CD4-positive, alpha-beta T cell (primary cell): ENCODE results near the gene SCGB3A1. TPM values are rescaled to one million over a fixed set of nuclear protein-coding genes. Genes with fewer than 3 reads are reported as not detected.
A peak's percentile ranks its signal among the peaks of the same experiment; 100 is the strongest.

Experiments used
- ATAC-seq: fragments of 200-7000 bp; cut with Tn5 transposase; one replicate; pipeline ENCODE4 v1.10.0; 2022; ENCODE audit warnings: mild to moderate bottlenecking; ENCODE audit not compliant: poor library complexity
- CTCF ChIA-PET: fragments of 350-600 bp; sonication (Branson Sonifier 250); formaldehyde crosslinking; loops from one replicate; lab custom pipeline; 2021; ENCODE audit warnings: antibody characterized with exemption, inconsistent platforms; lab: Charles Lee
- POLR2A ChIA-PET: fragments of 350-600 bp; sonication (Branson Sonifier 250); formaldehyde crosslinking; loops from one replicate; lab custom pipeline; 2021; ENCODE audit warnings: antibody characterized with exemption, inconsistent platforms; lab: Charles Lee
- DNase-seq, 14 experiments: peaks; one replicate each; pipeline ENCODE4 v3.0.0-alpha.2; 2013 to 2020; ENCODE audit warnings: mixed read lengths in 2 of 14
- H3K27ac ChIP-seq, 2 donors: one replicate each; pipeline versions ENCODE4 v1.5.1 to v1.7.0; 2013; ENCODE audit warnings: low read length in 2 of 2, low read depth in 1 of 2, mild to moderate bottlenecking in 1 of 2
- H3K27me3 ChIP-seq, 2 experiments: 1 replicate in 1 of 2; 2 replicates in 1 of 2; pipeline versions ENCODE4 v1.6.1 to v1.7.0; 2013; ENCODE audit warnings: low read length in 2 of 2, control low read depth in 1 of 2, mild to moderate bottlenecking in 1 of 2, moderate library complexity in 1 of 2; ENCODE audit not compliant: insufficient read depth in 2 of 2, control insufficient read depth in 1 of 2
- H3K36me3 ChIP-seq: one replicate; pipeline ENCODE4 v1.6.1; 2013; ENCODE audit warnings: low read length, control low read depth; ENCODE audit not compliant: insufficient read depth
- H3K4me1 ChIP-seq: one replicate; pipeline ENCODE4 v1.6.1; 2013; ENCODE audit warnings: low read length, control low read depth; ENCODE audit not compliant: insufficient read depth
- H3K4me3 ChIP-seq: one replicate; pipeline ENCODE4 v1.5.1; 2013; ENCODE audit warnings: mild to moderate bottlenecking, low read length, moderate library complexity
- H3K9me3 ChIP-seq, 2 experiments: 1 replicate in 1 of 2; 2 replicates in 1 of 2; pipeline versions ENCODE4 v1.6.1 to v1.7.0; 2013; ENCODE audit warnings: low read length in 2 of 2, mild to moderate bottlenecking in 2 of 2, control low read depth in 1 of 2, moderate library complexity in 1 of 2; ENCODE audit not compliant: control insufficient read depth in 1 of 2, insufficient read depth in 1 of 2
- H3K27ac Mint-ChIP-seq: one replicate; pipeline ENCODE4 v1.8.0; 2020; ENCODE audit warnings: mixed read lengths
- H3K27me3 Mint-ChIP-seq: one replicate; pipeline ENCODE4 v1.8.0; 2021; ENCODE audit warnings: mixed read lengths
- H3K36me3 Mint-ChIP-seq: one replicate; pipeline ENCODE4 v1.8.0; 2021; ENCODE audit warnings: low read depth, mixed read lengths
- H3K4me1 Mint-ChIP-seq: one replicate; pipeline ENCODE4 v1.8.0; 2021; ENCODE audit warnings: low read depth, mixed read lengths
- H3K4me3 Mint-ChIP-seq: one replicate; pipeline ENCODE4 v1.8.0; 2020; ENCODE audit warnings: mild to moderate bottlenecking, mixed read lengths
- H3K9me3 Mint-ChIP-seq: one replicate; pipeline ENCODE4 v1.8.0; 2020; ENCODE audit warnings: mixed read lengths
- CTCF ChIP-seq: fragments of 200-600 bp; IDR thresholded peaks from one replicate; pipeline ENCODE4 v1.8.0; 2022; ENCODE audit warnings: antibody characterized with exemption, mild to moderate bottlenecking
- intact Hi-C, 2 experiments: fragments of 100-400 bp; cut with DNase I in 1 of 2; cut with micrococcal nuclease in 1 of 2; formaldehyde crosslinking; loops; one replicate each; pipeline versions ENCODE4 v1.15.1 to v1.9.0; 2023 to 2025; cut with DNase I, micrococcal nuclease
- total RNA-seq, 174 experiments: library from RNA in 2 of 174; stranded (reverse) in 2 of 174; gene quantifications; one replicate each; pipeline ENCODE4 v1.2.3 and lab custom pipeline; 2021 to 2026

Gene SCGB3A1
- total RNA-seq, 2 experiments from 2014 or later = not detected

DNA sequence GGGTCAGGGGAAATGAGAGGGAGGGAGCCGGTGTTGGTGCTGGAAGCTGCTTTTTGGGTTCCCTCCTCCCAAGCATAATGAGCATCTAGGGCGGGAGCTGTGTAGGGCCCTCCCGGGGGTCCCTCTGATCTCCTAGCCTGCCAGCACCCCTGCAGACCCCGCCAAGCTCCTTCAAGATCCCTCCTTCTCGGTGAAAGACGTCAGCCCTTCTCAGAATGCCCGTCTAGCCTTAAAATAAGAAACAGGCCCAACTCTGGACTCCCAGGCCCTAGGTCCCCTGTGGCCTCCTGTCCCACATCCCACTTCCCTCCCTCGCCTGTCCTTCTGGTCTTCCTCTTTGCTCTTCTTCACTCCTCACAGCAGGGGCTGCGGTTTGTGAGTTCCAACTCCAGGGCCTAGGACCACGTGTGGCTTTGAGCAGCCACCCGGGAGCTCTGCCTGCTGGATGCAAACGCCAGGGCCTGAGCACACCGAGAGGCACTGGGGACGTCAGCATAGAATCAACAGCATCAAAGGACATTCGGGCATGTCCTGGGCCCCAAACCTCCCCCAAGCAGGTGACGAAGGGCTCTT, 8.8 kb upstream of the SCGB3A1 start:
- Mint-ChIP-seq H3K36me3 (no peaks in the 10 kb centered on the region), H3K9me3 (no peaks in the 10 kb centered on the region), H3K27me3 (no peaks in the 10 kb centered on the region), H3K27ac (no peak overlapping the region), H3K4me3 (no peak overlapping the region), H3K4me1 (no peaks in the 10 kb centered on the region)
- intact Hi-C loops = loop anchor here in 1 of 2 experiments (10.0 kb wide), 1 partner anchor 115 kb away; no protein-coding TSS in a partner anchor
- Histone ChIP-seq H3K36me3 (no peaks in the 10 kb centered on the region), H3K27me3 (no peaks in the 10 kb centered on the region), H3K4me3 (no peak overlapping the region), H3K9me3 (no peaks in the 10 kb centered on the region), H3K4me1 (no peaks in the 10 kb centered on the region), H3K27ac (no peak overlapping the region)
- ChIA-PET CTCF (no interaction called here), POLR2A (no interaction called here)
- DNase-seq = no peak
- TF ChIP-seq CTCF = no peak
- no peak for ATAC-seq

GRCh38 chr5:180599590-180599914, 8.3 kb upstream of the SCGB3A1 start:
- no peak for ATAC-seq
- Histone ChIP-seq H3K27me3 (no peaks in the 10 kb centered on the region), H3K27ac (no peak overlapping the region), H3K9me3 (no peaks in the 10 kb centered on the region), H3K4me3 (no peak overlapping the region), H3K36me3 (no peaks in the 10 kb centered on the region), H3K4me1 (no peaks in the 10 kb centered on the region)
- H3K4me3 Mint-ChIP-seq = no peak overlapping the region
- no peaks in the 10 kb centered on the region for H3K27me3 Mint-ChIP-seq
- DNase-seq = no peak
- CTCF ChIA-PET = no interaction called here
- intact Hi-C loops = no loop called here
- TF ChIP-seq CTCF = no peak
- H3K36me3 Mint-ChIP-seq = no peaks in the 10 kb centered on the region
- no peaks in the 10 kb centered on the region for H3K9me3 Mint-ChIP-seq
- H3K4me1 Mint-ChIP-seq = no peaks in the 10 kb centered on the region
- POLR2A ChIA-PET = no interaction called here
- H3K27ac Mint-ChIP-seq = no peak overlapping the region

GRCh38 chr5:180598797-180599589, 7.7 kb upstream of the SCGB3A1 start:
- CTCF ChIA-PET = no interaction called here
- Histone ChIP-seq H3K4me3 (no peak overlapping the region), H3K4me1 (no peaks in the 10 kb centered on the region), H3K27me3 (peaks cover 0 to 4% of the 10 kb centered on the region in 2 experiments), H3K36me3 (no peaks in the 10 kb centered on the region), H3K27ac (no peak overlapping the region), H3K9me3 (no peaks in the 10 kb centered on the region)
- POLR2A ChIA-PET = no interaction called here
- intact Hi-C loops = no loop called here
- Mint-ChIP-seq H3K27ac (no peak overlapping the region), H3K9me3 (no peaks in the 10 kb centered on the region), H3K36me3 (no peaks in the 10 kb centered on the region), H3K27me3 (no peaks in the 10 kb centered on the region), H3K4me1 (no peaks in the 10 kb centered on the region), H3K4me3 (no peak overlapping the region)
- DNase-seq (peak in 1 of 14 experiments; percentile 5), ATAC-seq (no peak)
- TF ChIP-seq CTCF = no peak
